Lung (tissue), 12 donors: Measurements from ENCODE around the gene NPEPL1. TPM values are rescaled to one million over a fixed set of nuclear protein-coding genes. Genes with fewer than 3 reads are reported as not detected.

Source experiments
- ATAC-seq: fragments of 200-7000 bp; cut with Tn5 transposase; one replicate; pipeline ENCODE4 v1.9.1; 2020; ENCODE audit warnings: moderate number of reproducible peaks; ENCODE audit not compliant: insufficient read depth, low FRiP score
- DNase-seq, 3 donors: peaks; one replicate each; pipeline ENCODE4 v3.0.0-alpha.2; 2013 to 2017
- H3K27ac ChIP-seq, 2 donors: one replicate each; pipeline ENCODE4 v1.5.1; 2013; ENCODE audit warnings: mild to moderate bottlenecking in 2 of 2, moderate library complexity in 2 of 2, control low read depth in 1 of 2, inconsistent platforms in 1 of 2, low read depth in 1 of 2, low read length in 1 of 2
- H3K27me3 ChIP-seq, 3 donors: one replicate each; pipeline ENCODE4 v1.5.1; 2013; ENCODE audit warnings: low read length in 2 of 3; ENCODE audit not compliant: control insufficient read depth in 3 of 3, insufficient read depth in 3 of 3
- H3K36me3 ChIP-seq, 4 donors: one replicate each; pipeline ENCODE4 v1.5.1; 2013; ENCODE audit warnings: low read length in 4 of 4, mild to moderate bottlenecking in 1 of 4, moderate library complexity in 1 of 4; ENCODE audit not compliant: control insufficient read depth in 4 of 4, insufficient read depth in 4 of 4
- H3K4me1 ChIP-seq, 5 donors: one replicate each; pipeline ENCODE4 v1.5.1; 2013; ENCODE audit warnings: low read length in 5 of 5, mild to moderate bottlenecking in 2 of 5, moderate library complexity in 1 of 5; ENCODE audit not compliant: control insufficient read depth in 5 of 5, insufficient read depth in 5 of 5
- H3K4me3 ChIP-seq: one replicate; pipeline ENCODE4 v1.5.1; 2013; ENCODE audit warnings: mild to moderate bottlenecking, control low read depth, moderate library complexity
- H3K9ac ChIP-seq, 2 donors: one replicate each; pipeline ENCODE4 v1.5.1; 2013; ENCODE audit warnings: low read length in 2 of 2, control low read depth in 1 of 2; ENCODE audit not compliant: insufficient read depth in 1 of 2
- H3K9me3 ChIP-seq, 4 donors: one replicate each; pipeline ENCODE4 v1.5.1; 2013; ENCODE audit warnings: low read length in 3 of 4, mild to moderate bottlenecking in 1 of 4, moderate library complexity in 1 of 4; ENCODE audit not compliant: control insufficient read depth in 4 of 4, insufficient read depth in 3 of 4
- CTCF ChIP-seq: IDR thresholded peaks from 2 replicates; pipeline ENCODE4 v1.5.1; 2012; ENCODE audit warnings: mild to moderate bottlenecking; ENCODE audit errors: control extremely low read depth, extremely low read depth
- WGBS, 2 donors: extraction: QIAGEN DNeasy Blood & Tissue Kit; methylation state at CpG; one replicate each; pipeline ENCODE4 v1.1.7; 2013; 5-methylcytosine and 5-hydroxymethylcytosine counted together
- polyA plus RNA-seq, 2 donors: library from polyadenylated mRNA; stranded (reverse); fragments of 200-250 nt; gene quantifications; one replicate each; pipeline ENCODE4 v1.2.1, GENCODE V29; 2013
- total RNA-seq, 2 donors: library from RNA; depleted of rRNA in 1 of 2; stranded (reverse); fragments of >200 nt in 1 of 2; gene quantifications; one replicate each; pipeline ENCODE4 v1.2.1, GENCODE V29; 2014 to 2021
- donor health status: control.
- donor health status: control.
- donor health status: Bipolar disorder and iron deficiency.
- donor health status: healthy.
- donor health status: DM: yes; HTN: yes; CAD: no.

Gene NPEPL1
- total and polyA plus RNA-seq, 4 donors, result 24.3 to 46.2 (median 41.2) TPM

GRCh38 chr20:58703765-58704371 lies 11.3 kb downstream of the NPEPL1 start:
- H3K4me3 ChIP-seq, result no peak overlapping the region
- H3K9me3 ChIP-seq, result no peaks in the 10 kb centered on the region
- no peak overlapping the region for H3K9ac ChIP-seq
- H3K27ac ChIP-seq, result no peak overlapping the region
- no peak for DNase-seq
- peaks cover 17 to 47% (median 27%) of the 10 kb centered on the region in 4 donors for H3K36me3 ChIP-seq
- H3K27me3 ChIP-seq, result no peaks in the 10 kb centered on the region
- no peak for TF ChIP-seq CTCF
- peaks cover 0 to 10% (median 0%) of the 10 kb centered on the region in 5 donors for H3K4me1 ChIP-seq
- 93 to 96% methylated on average over 12 of the region's 12 CpGs for WGBS, 2 donors
- ATAC-seq, result no peak

- no peak overlapping the region for H3K9ac ChIP-seq
- H3K4me3 ChIP-seq, result no peak overlapping the region
- H3K36me3 ChIP-seq, result peaks cover 17 to 41% (median 24%) of the 10 kb centered on the region in 4 donors
- peaks cover 0 to 3% (median 0%) of the 10 kb centered on the region in 5 donors for H3K4me1 ChIP-seq
- WGBS, 2 donors, result 94% methylated on average over 14 of the region's 14 CpGs
- ATAC-seq, result no peak
- TF ChIP-seq CTCF, result no peak
- no peak for DNase-seq
- no peak overlapping the region for H3K27ac ChIP-seq
- H3K9me3 ChIP-seq, result no peaks in the 10 kb centered on the region
- no peaks in the 10 kb centered on the region for H3K27me3 ChIP-seq
Observed at GRCh38 chr20:58705208-58705926, 12.8 kb downstream of the NPEPL1 start.

- H3K4me3 ChIP-seq, result no peak overlapping the region
- ATAC-seq (no peak), DNase-seq (no peak)
- TF ChIP-seq CTCF, result no peak
- no peak overlapping the region for H3K27ac ChIP-seq
- no peaks in the 10 kb centered on the region for H3K27me3 ChIP-seq
- H3K4me1 ChIP-seq, result no peaks in the 10 kb centered on the region
- no peaks in the 10 kb centered on the region for H3K9me3 ChIP-seq
- H3K9ac ChIP-seq, result no peak overlapping the region
- 92 to 93% methylated on average over 20 of the region's 20 CpGs for WGBS, 2 donors
- peaks cover 15 to 36% (median 24%) of the 10 kb centered on the region in 4 donors for H3K36me3 ChIP-seq
Observed at GRCh38 chr20:58706150-58706892, 13.7 kb downstream of the NPEPL1 start.
